ENCODE results near the gene PPA1.

DNA sequence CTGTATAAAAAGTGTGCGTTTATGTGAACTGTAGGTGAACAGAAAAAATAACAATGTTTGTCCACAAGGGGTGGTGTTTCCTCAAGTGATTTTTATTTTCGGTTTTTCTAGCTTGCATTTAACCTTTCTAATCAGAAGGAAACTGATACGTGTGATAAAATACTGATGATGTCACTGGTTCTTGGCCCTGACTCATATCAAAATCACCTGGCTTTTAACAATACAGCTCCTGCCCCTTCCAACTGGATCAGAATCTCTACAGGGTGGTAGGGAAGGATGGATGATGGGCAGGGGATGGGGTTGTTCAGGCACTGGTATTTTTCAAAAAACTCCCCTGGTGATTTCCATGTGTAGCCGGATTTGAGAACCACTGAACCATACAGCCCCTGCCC, 39.7 kb upstream of the PPA1 start:
- TF ChIP-seq CTCF (IDR thresholded peaks at IDR 0.05) = peak; percentile 30 to 70 (median 48)
- no peak for TF ChIP-seq POLR2A (IDR thresholded peaks at IDR 0.05)
